ENCODE data around the gene MSI2. TPM values are rescaled to one million over a fixed set of nuclear protein-coding genes. Genes with fewer than 3 reads are reported as not detected.

The MSI2 gene
- total and polyA plus RNA-seq, 2 donors (not counting 3 experiments of a cell fraction or from before 2014, with no cell fraction given) = 20.9 to 59.3 TPM

DNA sequence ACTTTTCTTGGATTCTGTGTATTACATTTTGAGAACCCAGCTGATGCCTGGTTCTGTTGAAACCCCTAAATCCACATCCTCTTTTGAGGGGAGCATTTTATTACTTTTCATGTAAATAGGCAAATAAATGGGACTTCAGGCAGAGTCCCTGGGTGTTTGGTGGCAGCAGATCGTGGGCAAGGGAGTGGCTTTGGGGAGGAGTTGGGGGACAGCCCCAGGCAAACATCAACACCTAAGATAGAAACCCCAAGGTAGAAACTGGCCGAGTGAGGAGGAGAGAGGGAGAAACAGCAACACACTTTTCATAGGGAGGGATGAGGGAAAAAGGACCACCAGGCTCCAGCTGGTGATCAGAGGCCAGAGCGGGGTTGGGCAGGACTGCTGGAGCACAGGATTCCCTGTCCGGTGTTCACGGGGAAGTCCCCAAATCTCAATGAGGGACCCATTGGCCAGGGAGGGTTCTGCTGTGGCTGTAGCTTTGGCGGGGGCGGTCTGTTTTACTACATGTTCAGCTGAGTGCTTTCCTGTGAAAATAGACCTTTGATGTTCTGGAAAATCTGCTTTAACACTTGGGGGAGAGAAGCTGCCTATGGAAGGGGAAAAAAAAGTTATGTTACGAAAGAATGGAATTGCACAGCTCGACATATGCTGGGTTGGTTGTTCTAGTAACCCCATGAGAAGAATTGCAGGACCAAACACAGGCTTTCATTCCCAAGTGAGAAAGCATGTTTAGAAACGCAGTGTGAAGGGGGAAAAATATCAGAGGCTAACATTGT is 46.6 kb downstream of the MSI2 start:
- intact Hi-C loops (cut with micrococcal nuclease) = no loop called here
- TF ChIP-seq, protein P1, sequence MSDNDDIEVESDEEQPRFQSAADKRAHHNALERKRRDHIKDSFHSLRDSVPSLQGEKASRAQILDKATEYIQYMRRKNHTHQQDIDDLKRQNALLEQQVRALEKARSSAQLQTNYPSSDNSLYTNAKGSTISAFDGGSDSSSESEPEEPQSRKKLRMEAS (IDR thresholded peaks at IDR 0.05; ENCODE audit: insufficient read depth, insufficient read length) = no peak
- TF ChIP-seq POLR2A (IDR thresholded peaks at IDR 0.05; ENCODE audit: low read depth, low read length) (no peak), FOS (IDR thresholded peaks at IDR 0.05; ENCODE audit: borderline replicate concordance, insufficient read depth, low read length) (no peak), GATA2 (IDR thresholded peaks at IDR 0.05; ENCODE audit: insufficient read depth, insufficient read length, low read depth, low read length) (no peak), EZH2 (IDR thresholded peaks at IDR 0.05; ENCODE audit: borderline replicate concordance, low read depth, low read length, severe bottlenecking) (no peak), MYC (IDR thresholded peaks at IDR 0.05; ENCODE audit: low read depth, low read length) (no peak)
- H3K27ac ChIP-seq (ENCODE audit: insufficient read depth, low read depth, low read length) = no peak overlapping the region
- DNase-seq (ENCODE audit: low read depth, low spot score) = no peak
- no peaks in the 10 kb centered on the region for H3K9me3 ChIP-seq (replicated peaks; ENCODE audit: control insufficient read depth, insufficient read depth, low read length)
- POLR2A ChIA-PET = no interaction called here
- dilution Hi-C loops (cut with MboI; ENCODE audit: extremely low pct_ligation_motif_present, low sequenced_read_pairs) = no loop called here
- FAIRE-seq = no peak
- no peaks in the 10 kb centered on the region for H3K27me3 ChIP-seq (ENCODE audit: control insufficient read depth in 2 of 2, insufficient read depth in 2 of 2, low read length in 2 of 2)
- no peaks in the 10 kb centered on the region for H3K36me3 ChIP-seq (ENCODE audit: control insufficient read depth in 2 of 2, extremely low read depth in 1 of 2, insufficient read depth in 2 of 2, low read length in 2 of 2)
- no peak overlapping the region for H3K4me2 ChIP-seq (ENCODE audit: insufficient read depth, low read length)
- no peak overlapping the region for H2AFZ ChIP-seq (ENCODE audit: low read depth, low read length)
- no peak overlapping the region for H3K4me3 ChIP-seq (replicated peaks in 1 of 3; ENCODE audit: insufficient read depth in 1 of 3, low read depth in 1 of 3, low read length in 3 of 3)
- H3K9me1 ChIP-seq (replicated peaks; ENCODE audit: control insufficient read depth, extremely low read depth, insufficient read depth, low read length) = no peaks in the 10 kb centered on the region
- BruUV-seq (replicated peaks) = no TSS peak
- H3K79me2 ChIP-seq (ENCODE audit: control insufficient read depth, insufficient read depth, low read length) = no peaks in the 10 kb centered on the region
- H3K4me1 ChIP-seq (ENCODE audit: control insufficient read depth, extremely low read depth, insufficient read depth, low read length) = no peaks in the 10 kb centered on the region
- H3K9ac ChIP-seq (replicated peaks; ENCODE audit: extremely low read depth, insufficient read depth, low read length) = no peak overlapping the region
- CTCF ChIA-PET = no interaction called here
- no peaks in the 10 kb centered on the region for H4K20me1 ChIP-seq (replicated peaks; ENCODE audit: control insufficient read depth, extremely low read depth, insufficient read depth, low read length)

DNA sequence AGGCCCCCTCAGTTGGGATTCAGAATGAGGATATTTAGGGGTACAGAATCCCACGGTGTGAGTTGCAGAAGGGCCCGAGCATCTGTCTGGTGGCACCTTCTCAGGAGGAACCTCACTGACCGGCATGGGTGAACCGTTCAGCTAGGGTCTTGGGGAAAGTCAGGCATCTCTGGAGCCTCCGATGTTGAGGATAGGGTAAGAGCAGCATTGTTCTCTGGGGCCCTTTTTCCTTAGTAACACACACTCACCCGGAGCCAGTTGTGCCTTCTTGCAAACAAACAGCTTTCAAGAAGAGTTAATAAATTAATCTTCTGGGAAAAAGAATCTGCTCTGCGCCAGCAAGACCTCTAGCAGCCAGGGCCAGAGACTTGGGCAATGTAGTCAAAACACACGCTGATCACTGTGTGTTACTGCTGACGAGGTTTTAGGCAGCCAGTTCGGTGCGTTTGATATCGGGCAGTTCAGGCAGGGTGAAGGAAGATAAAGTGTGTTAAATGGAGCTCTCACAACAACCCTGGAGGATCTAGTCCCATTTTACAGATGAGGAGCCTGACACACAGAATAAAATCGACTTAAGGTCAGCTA is 48.9 kb downstream of the MSI2 start:
- H3K4me1 ChIP-seq (ENCODE audit: control insufficient read depth, extremely low read depth, insufficient read depth, low read length) = no peaks in the 10 kb centered on the region
- no peaks in the 10 kb centered on the region for H3K36me3 ChIP-seq (ENCODE audit: control insufficient read depth in 2 of 2, extremely low read depth in 1 of 2, insufficient read depth in 2 of 2, low read length in 2 of 2)
- dilution Hi-C loops (cut with MboI; ENCODE audit: extremely low pct_ligation_motif_present, low sequenced_read_pairs) = no loop called here
- ChIA-PET CTCF (interaction anchor here (0.9 to 1.4 kb wide), 3 partner anchors 10 to 62 kb away, joined by 3 read pairs; no protein-coding TSS in a partner anchor), POLR2A (no interaction called here)
- intact Hi-C loops (cut with micrococcal nuclease) = no loop called here
- H4K20me1 ChIP-seq (replicated peaks; ENCODE audit: control insufficient read depth, extremely low read depth, insufficient read depth, low read length) = no peaks in the 10 kb centered on the region
- no peaks in the 10 kb centered on the region for H3K9me3 ChIP-seq (replicated peaks; ENCODE audit: control insufficient read depth, insufficient read depth, low read length)
- FAIRE-seq (no peak), DNase-seq (ENCODE audit: low read depth, low spot score) (no peak)
- H3K9me1 ChIP-seq (replicated peaks; ENCODE audit: control insufficient read depth, extremely low read depth, insufficient read depth, low read length) = no peaks in the 10 kb centered on the region
- no peak overlapping the region for H3K9ac ChIP-seq (replicated peaks; ENCODE audit: extremely low read depth, insufficient read depth, low read length)
- no peak overlapping the region for H3K4me3 ChIP-seq (replicated peaks in 1 of 3; ENCODE audit: insufficient read depth in 1 of 3, low read depth in 1 of 3, low read length in 3 of 3)
- H3K27me3 ChIP-seq (ENCODE audit: control insufficient read depth in 2 of 2, insufficient read depth in 2 of 2, low read length in 2 of 2) = no peaks in the 10 kb centered on the region
- TF ChIP-seq EZH2 (IDR thresholded peaks at IDR 0.05; ENCODE audit: borderline replicate concordance, low read depth, low read length, severe bottlenecking) (no peak), GATA2 (IDR thresholded peaks at IDR 0.05; ENCODE audit: insufficient read depth, insufficient read length, low read depth, low read length) (no peak), POLR2A (IDR thresholded peaks at IDR 0.05; ENCODE audit: low read depth, low read length) (no peak), MYC (IDR thresholded peaks at IDR 0.05; ENCODE audit: low read depth, low read length) (no peak), JUN (IDR thresholded peaks at IDR 0.05; ENCODE audit: borderline replicate concordance, insufficient read depth, insufficient read length, low read depth) (no peak)
- TF ChIP-seq, protein P2, sequence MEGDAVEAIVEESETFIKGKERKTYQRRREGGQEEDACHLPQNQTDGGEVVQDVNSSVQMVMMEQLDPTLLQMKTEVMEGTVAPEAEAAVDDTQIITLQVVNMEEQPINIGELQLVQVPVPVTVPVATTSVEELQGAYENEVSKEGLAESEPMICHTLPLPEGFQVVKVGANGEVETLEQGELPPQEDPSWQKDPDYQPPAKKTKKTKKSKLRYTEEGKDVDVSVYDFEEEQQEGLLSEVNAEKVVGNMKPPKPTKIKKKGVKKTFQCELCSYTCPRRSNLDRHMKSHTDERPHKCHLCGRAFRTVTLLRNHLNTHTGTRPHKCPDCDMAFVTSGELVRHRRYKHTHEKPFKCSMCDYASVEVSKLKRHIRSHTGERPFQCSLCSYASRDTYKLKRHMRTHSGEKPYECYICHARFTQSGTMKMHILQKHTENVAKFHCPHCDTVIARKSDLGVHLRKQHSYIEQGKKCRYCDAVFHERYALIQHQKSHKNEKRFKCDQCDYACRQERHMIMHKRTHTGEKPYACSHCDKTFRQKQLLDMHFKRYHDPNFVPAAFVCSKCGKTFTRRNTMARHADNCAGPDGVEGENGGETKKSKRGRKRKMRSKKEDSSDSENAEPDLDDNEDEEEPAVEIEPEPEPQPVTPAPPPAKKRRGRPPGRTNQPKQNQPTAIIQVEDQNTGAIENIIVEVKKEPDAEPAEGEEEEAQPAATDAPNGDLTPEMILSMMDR (IDR thresholded peaks at IDR 0.05; ENCODE audit: extremely low read depth in 1 of 2, insufficient read depth in 1 of 2, low read depth in 1 of 2, low read length in 2 of 2) = no peak
- H2AFZ ChIP-seq (ENCODE audit: low read depth, low read length) = no peak overlapping the region
- H3K79me2 ChIP-seq (ENCODE audit: control insufficient read depth, insufficient read depth, low read length) = no peaks in the 10 kb centered on the region
- no peak overlapping the region for H3K4me2 ChIP-seq (ENCODE audit: insufficient read depth, low read length)
- no TSS peak for BruUV-seq (replicated peaks)
- no peak overlapping the region for H3K27ac ChIP-seq (ENCODE audit: insufficient read depth, low read depth, low read length)

Data from endothelial cell of umbilical vein (primary cell).